IPS DF 4.7 (cell line): ENCODE results near the gene UBE2H.

ENCODE experiments used
- DNase-seq: peaks from one replicate; pipeline ENCODE4 v3.0.0-alpha.2; 2013; ENCODE audit warnings: low spot score; ENCODE audit errors: extremely low read depth

The UBE2H gene

GRCh38 chr7:129786825-129787563, 165.8 kb downstream of the UBE2H start:
- no peak for DNase-seq

- no peak for DNase-seq
Observed at GRCh38 chr7:129785685-129786514, 166.9 kb downstream of the UBE2H start.

GRCh38 chr7:129784783-129785684, 167.7 kb downstream of the UBE2H start:
- DNase-seq, result no peak

GRCh38 chr7:129784437-129784782, 168.3 kb downstream of the UBE2H start:
- no peak for DNase-seq

- DNase-seq, result no peak
Observed at GRCh38 chr7:129783584-129783919, 169.2 kb downstream of the UBE2H start.

- DNase-seq, result no peak
Observed at GRCh38 chr7:129782818-129783583, 169.8 kb downstream of the UBE2H start.

GRCh38 chr7:129781928-129782817, 170.6 kb downstream of the UBE2H start:
- DNase-seq, result no peak

GRCh38 chr7:129780974-129781927, 171.5 kb downstream of the UBE2H start:
- no peak for DNase-seq
